GM18858 (cell line): ENCODE data around the gene SLC8B1.

Experiments used
- ATAC-seq: cut with Tn5 transposase; IDR thresholded peaks from one replicate; pipeline ENCODE4 v1.9.1; 2021; ENCODE audit not compliant: unreplicated experiment

SLC8B1 gene

GRCh38 chr12:113248842-113249435 lies 86.0 kb downstream of the SLC8B1 start:
- no peak for ATAC-seq
